HEK293T (cell line): ENCODE measurements around the gene USP10.

Source experiments
- ARNT ChIP-seq: fragments of 450-650 bp; IDR thresholded peaks from 2 replicates; pipeline ENCODE4 v1.6.1; 2017; ENCODE audit warnings: mild to moderate bottlenecking
- BHLHE40 ChIP-seq: fragments of 450-650 bp; IDR thresholded peaks from 2 replicates; pipeline ENCODE4 v1.6.1; 2016; ENCODE audit warnings: mild to moderate bottlenecking, moderate library complexity, borderline replicate concordance
- CTBP1 ChIP-seq: fragments of 450-650 bp; IDR thresholded peaks from 2 replicates; pipeline ENCODE4 v1.6.1; 2016; ENCODE audit warnings: borderline replicate concordance
- ELF4 ChIP-seq: fragments of 450-650 bp; IDR thresholded peaks from 2 replicates; pipeline ENCODE4 v1.6.1; 2017; ENCODE audit warnings: antibody characterized with exemption
- FOXA1 ChIP-seq: fragments of 450-650 bp; IDR thresholded peaks from 2 replicates; pipeline ENCODE4 v1.6.1; 2016; ENCODE audit warnings: mild to moderate bottlenecking
- FOXM1 ChIP-seq: fragments of 450-650 bp; IDR thresholded peaks from 2 replicates; pipeline ENCODE4 v1.6.1; 2017; ENCODE audit warnings: mild to moderate bottlenecking, borderline replicate concordance
- L3MBTL2 ChIP-seq: fragments of 450-650 bp; conservative IDR thresholded peaks from 2 replicates; pipeline ENCODE4 v1.6.1; 2016; ENCODE audit warnings: mild to moderate bottlenecking
- LEF1 ChIP-seq: fragments of 450-650 bp; IDR thresholded peaks from 2 replicates; pipeline ENCODE4 v1.6.1; 2017; ENCODE audit warnings: mild to moderate bottlenecking, borderline replicate concordance
- PKNOX1 ChIP-seq: fragments of 450-650 bp; IDR thresholded peaks from 2 replicates; pipeline ENCODE4 v1.6.1; 2016
- SP1 ChIP-seq: fragments of 450-650 bp; IDR thresholded peaks from 2 replicates; pipeline ENCODE4 v1.6.1; 2017
- SUZ12 ChIP-seq: fragments of 450-650 bp; IDR thresholded peaks from 2 replicates; pipeline ENCODE4 v1.6.1; 2016; ENCODE audit warnings: mild to moderate bottlenecking
- TARDBP ChIP-seq: fragments of 450-650 bp; IDR thresholded peaks from 2 replicates; pipeline ENCODE4 v1.6.1; 2016
- ZNF384 ChIP-seq: fragments of 450-650 bp; IDR thresholded peaks from 2 replicates; pipeline ENCODE4 v1.6.1; 2016

GRCh38 chr16:84662471-84662870 is 37.3 kb upstream of the USP10 start:
- TF ChIP-seq BHLHE40 (no peak), CTBP1 (no peak), SP1 (no peak), FOXM1 (no peak), ZNF384 (no peak), FOXA1 (no peak), ELF4 (no peak), L3MBTL2 (no peak), ARNT (no peak), TARDBP (no peak), PKNOX1 (no peak), LEF1 (no peak), SUZ12 (no peak)
